ENCODE measurements around the gene GLIS1. TPM values are rescaled to one million over a fixed set of nuclear protein-coding genes. Genes with fewer than 3 reads are reported as not detected.

Gene GLIS1
- total and polyA plus RNA-seq, 2 experiments from 2014 or later = 0.13 to 1.3 TPM

- Histone ChIP-seq H3K9me2 (replicated peaks; ENCODE audit: insufficient read depth) (no peaks in the 10 kb centered on the region), H3K9me3 (ENCODE audit: low read depth) (no peaks in the 10 kb centered on the region), H3K27ac (no peak overlapping the region), H3K4me1 (ENCODE audit: insufficient read depth) (peaks cover 33% of the 10 kb centered on the region), H2AFZ (no peak overlapping the region), H3K4me3 (no peak overlapping the region), H3K79me2 (no peaks in the 10 kb centered on the region), H3K36me3 (replicated peaks; ENCODE audit: insufficient read depth, low read depth) (no peaks in the 10 kb centered on the region), H3K27me3 (no peaks in the 10 kb centered on the region), H4K20me1 (ENCODE audit: insufficient read depth, poor library complexity, severe bottlenecking) (no peaks in the 10 kb centered on the region), H3K4me2 (no peak overlapping the region)
- 79% methylated on average over 4 of the region's 4 CpGs for WGBS (ENCODE audit: low lambda C conversion rate, missing lambda C conversion rate)
- TF ChIP-seq EZH2 (IDR thresholded peaks at IDR 0.05; ENCODE audit: borderline replicate concordance) (no peak), CTCF (IDR thresholded peaks at IDR 0.05; ENCODE audit: poor library complexity) (no peak), EZH2phosphoT487 (IDR thresholded peaks at IDR 0.05; ENCODE audit: low read depth, severe bottlenecking, unreplicated experiment) (no peak)
- DNase-seq (ENCODE audit: low spot score) = no peak
Measured at GRCh38 chr1:53587252-53587988, 151.5 kb downstream of the GLIS1 start.

- H3K4me1 ChIP-seq (ENCODE audit: insufficient read depth) = peaks cover 27% of the 10 kb centered on the region
- no peak for DNase-seq (ENCODE audit: low spot score)
- H3K4me3 ChIP-seq = no peak overlapping the region
- H4K20me1 ChIP-seq (ENCODE audit: insufficient read depth, poor library complexity, severe bottlenecking) = no peaks in the 10 kb centered on the region
- no peak overlapping the region for H3K27ac ChIP-seq
- H3K9me2 ChIP-seq (replicated peaks; ENCODE audit: insufficient read depth) = no peaks in the 10 kb centered on the region
- TF ChIP-seq CTCF (IDR thresholded peaks at IDR 0.05; ENCODE audit: poor library complexity) (no peak), EZH2phosphoT487 (IDR thresholded peaks at IDR 0.05; ENCODE audit: low read depth, severe bottlenecking, unreplicated experiment) (no peak), EZH2 (IDR thresholded peaks at IDR 0.05; ENCODE audit: borderline replicate concordance) (no peak)
- no peaks in the 10 kb centered on the region for H3K36me3 ChIP-seq (replicated peaks; ENCODE audit: insufficient read depth, low read depth)
- H3K4me2 ChIP-seq = no peak overlapping the region
- WGBS (ENCODE audit: low lambda C conversion rate, missing lambda C conversion rate) = 79% methylated on average over 2 of the region's 2 CpGs
- H2AFZ ChIP-seq = no peak overlapping the region
- no peaks in the 10 kb centered on the region for H3K9me3 ChIP-seq (ENCODE audit: low read depth)
- H3K27me3 ChIP-seq = no peaks in the 10 kb centered on the region
- H3K79me2 ChIP-seq = no peaks in the 10 kb centered on the region
Measured at GRCh38 chr1:53586765-53587164, 152.2 kb downstream of the GLIS1 start.

GRCh38 chr1:53585565-53585964, 153.4 kb downstream of the GLIS1 start:
- Histone ChIP-seq H3K9me2 (replicated peaks; ENCODE audit: insufficient read depth) (no peaks in the 10 kb centered on the region), H3K9me3 (ENCODE audit: low read depth) (no peaks in the 10 kb centered on the region), H3K4me1 (ENCODE audit: insufficient read depth) (peaks cover 20% of the 10 kb centered on the region), H4K20me1 (ENCODE audit: insufficient read depth, poor library complexity, severe bottlenecking) (no peaks in the 10 kb centered on the region), H3K4me2 (no peak overlapping the region), H3K79me2 (no peaks in the 10 kb centered on the region), H3K27me3 (no peaks in the 10 kb centered on the region), H3K4me3 (no peak overlapping the region), H2AFZ (no peak overlapping the region), H3K36me3 (replicated peaks; ENCODE audit: insufficient read depth, low read depth) (no peaks in the 10 kb centered on the region), H3K27ac (peak overlapping the region; percentile 13)
- TF ChIP-seq EZH2phosphoT487 (IDR thresholded peaks at IDR 0.05; ENCODE audit: low read depth, severe bottlenecking, unreplicated experiment) = no peak
- TF ChIP-seq CTCF (IDR thresholded peaks at IDR 0.05; ENCODE audit: poor library complexity) = no peak
- no peak for TF ChIP-seq EZH2 (IDR thresholded peaks at IDR 0.05; ENCODE audit: borderline replicate concordance)
- WGBS (ENCODE audit: low lambda C conversion rate, missing lambda C conversion rate) = 93% methylated on average over 1 of the region's 1 CpG
- no peak for DNase-seq (ENCODE audit: low spot score)
